ENCODE measurements around the gene PNLIPRP2.

Gene PNLIPRP2

DNA sequence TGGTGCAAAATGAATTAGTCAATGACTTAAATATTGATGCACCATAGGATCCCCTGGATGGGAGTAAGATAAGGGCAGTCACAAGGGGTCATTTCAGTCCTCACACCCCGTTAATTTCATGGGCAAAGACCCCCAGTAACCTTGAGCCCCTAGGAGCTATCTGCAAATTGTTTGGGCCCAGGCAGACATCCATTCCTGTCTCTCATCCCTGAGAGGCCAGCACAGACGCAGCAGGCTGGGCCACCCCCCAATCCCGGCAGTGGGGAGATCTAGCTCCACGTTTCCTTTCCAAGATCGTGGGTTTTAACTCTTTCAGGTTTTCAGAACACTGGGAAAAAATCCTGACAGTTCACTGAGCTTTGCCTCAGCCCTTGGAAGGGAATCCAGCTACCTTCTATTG is 40.1 kb downstream of the PNLIPRP2 start:
- Histone ChIP-seq H3K9me3 (ENCODE audit: insufficient read depth, low read depth, low read length) (no peaks in the 10 kb centered on the region), H3K4me2 (ENCODE audit: low read length) (no peak overlapping the region), H3K4ac (ENCODE audit: low read depth, low read length) (no peak overlapping the region), H3K79me1 (ENCODE audit: low read length) (no peaks in the 10 kb centered on the region), H4K91ac (ENCODE audit: low read depth, low read length) (no peak overlapping the region), H3K4me1 (ENCODE audit: control insufficient read depth in 1 of 2, insufficient read depth in 2 of 2, low read length in 2 of 2) (peaks cover 0 to 2% of the 10 kb centered on the region in 2 experiments), H2BK12ac (ENCODE audit: low read length) (no peak overlapping the region), H4K8ac (ENCODE audit: low read depth, low read length) (no peak overlapping the region), H3K18ac (ENCODE audit: low read length) (no peak overlapping the region), H3K27ac (ENCODE audit: low read depth, low read length) (no peak overlapping the region), H3K27me3 (ENCODE audit: insufficient read depth, low read length) (no peaks in the 10 kb centered on the region), H3K4me3 (ENCODE audit: low read depth, low read length) (no peak overlapping the region), H3K23ac (ENCODE audit: low read length) (no peak overlapping the region), H2AK5ac (ENCODE audit: low read length) (no peak overlapping the region), H3K79me2 (ENCODE audit: control insufficient read depth, insufficient read depth, low read length, poor library complexity) (no peaks in the 10 kb centered on the region), H2AFZ (ENCODE audit: insufficient read depth, low read length, poor library complexity) (no peak overlapping the region), H3K36me3 (ENCODE audit: control insufficient read depth in 1 of 2, insufficient read depth in 2 of 2, low read length in 2 of 2) (peaks cover 18 to 21% of the 10 kb centered on the region in 2 experiments), H3K9ac (ENCODE audit: low read length) (no peak overlapping the region), H3K14ac (ENCODE audit: low read length) (no peak overlapping the region), H4K12ac (ENCODE audit: low read depth, low read length) (no peak overlapping the region), H2BK5ac (ENCODE audit: low read depth, low read length, poor library complexity) (no peak overlapping the region), H2BK120ac (ENCODE audit: insufficient read depth, low read length, poor library complexity) (no peak overlapping the region)
- WGBS (ENCODE audit: extremely low coverage, insufficient coverage, insufficient read length): no CpG with 5 or more reads among the region's 5 CpGs
- no peak for DNase-seq

DNA sequence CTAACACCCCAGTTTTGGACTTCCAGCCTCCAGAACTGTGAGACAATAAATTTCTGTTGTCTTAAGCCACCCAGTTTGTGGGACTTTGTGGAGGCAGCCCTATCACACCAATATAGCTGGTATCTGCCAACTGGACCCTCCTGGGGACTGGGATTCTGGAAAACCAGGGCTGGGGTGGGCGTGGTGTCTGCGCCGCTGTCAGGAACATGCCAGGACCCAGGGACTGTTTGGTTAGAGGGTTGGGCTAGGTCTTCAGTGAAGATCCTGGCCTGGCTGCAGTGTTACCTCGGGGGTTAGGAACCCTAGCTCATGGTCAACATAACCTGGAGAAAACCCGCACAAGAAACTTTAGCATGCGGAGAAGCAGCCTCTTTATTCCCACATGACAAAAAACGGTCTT is 42.6 kb downstream of the PNLIPRP2 start:
- no peak overlapping the region for H4K8ac ChIP-seq (ENCODE audit: low read depth, low read length)
- H2BK5ac ChIP-seq (ENCODE audit: low read depth, low read length, poor library complexity): no peak overlapping the region
- WGBS (ENCODE audit: extremely low coverage, insufficient coverage, insufficient read length): no CpG with 5 or more reads among the region's 7 CpGs

DNA sequence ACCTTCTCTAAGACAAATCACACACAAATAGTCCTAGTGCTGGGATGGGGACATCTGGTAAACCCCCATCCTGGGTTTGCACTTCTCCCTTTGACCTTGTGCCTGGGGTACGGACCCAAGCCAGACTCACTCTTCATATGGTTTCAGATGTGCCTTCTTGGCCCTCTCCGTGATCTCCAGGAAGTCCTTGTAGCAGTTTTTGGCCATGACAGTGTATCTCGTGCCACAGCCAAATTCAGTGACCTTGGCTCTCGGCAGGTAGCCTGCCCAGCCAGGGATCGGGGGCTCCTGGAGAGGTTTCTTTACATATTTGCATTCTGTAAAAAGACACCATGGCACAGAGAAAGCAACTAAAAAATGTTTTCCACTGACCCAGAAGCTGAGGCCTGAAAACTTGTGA is 43.9 kb downstream of the PNLIPRP2 start:
- Histone ChIP-seq H4K12ac (ENCODE audit: low read depth, low read length) (no peak overlapping the region), H3K36me3 (ENCODE audit: control insufficient read depth in 1 of 2, insufficient read depth in 2 of 2, low read length in 2 of 2) (peaks cover 29 to 32% of the 10 kb centered on the region in 2 experiments), H2BK12ac (ENCODE audit: low read length) (no peak overlapping the region), H3K4me1 (ENCODE audit: control insufficient read depth in 1 of 2, insufficient read depth in 2 of 2, low read length in 2 of 2) (peaks cover 4 to 9% of the 10 kb centered on the region in 2 experiments), H3K27me3 (ENCODE audit: insufficient read depth, low read length) (no peaks in the 10 kb centered on the region), H2AFZ (ENCODE audit: insufficient read depth, low read length, poor library complexity) (no peak overlapping the region), H3K4me2 (ENCODE audit: low read length) (no peak overlapping the region), H4K91ac (ENCODE audit: low read depth, low read length) (no peak overlapping the region), H4K8ac (ENCODE audit: low read depth, low read length) (no peak overlapping the region), H2BK120ac (ENCODE audit: insufficient read depth, low read length, poor library complexity) (no peak overlapping the region), H3K27ac (ENCODE audit: low read depth, low read length) (no peak overlapping the region), H3K79me2 (ENCODE audit: control insufficient read depth, insufficient read depth, low read length, poor library complexity) (peaks cover 4% of the 10 kb centered on the region), H3K4ac (ENCODE audit: low read depth, low read length) (no peak overlapping the region), H3K14ac (ENCODE audit: low read length) (no peak overlapping the region), H3K18ac (ENCODE audit: low read length) (no peak overlapping the region), H3K79me1 (ENCODE audit: low read length) (peaks cover under 1% of the 10 kb centered on the region), H3K23ac (ENCODE audit: low read length) (no peak overlapping the region), H3K9me3 (ENCODE audit: insufficient read depth, low read depth, low read length) (no peaks in the 10 kb centered on the region), H3K9ac (ENCODE audit: low read length) (no peak overlapping the region), H2AK5ac (ENCODE audit: low read length) (no peak overlapping the region), H3K4me3 (ENCODE audit: low read depth, low read length) (no peak overlapping the region), H2BK5ac (ENCODE audit: low read depth, low read length, poor library complexity) (no peak overlapping the region)
- WGBS (ENCODE audit: extremely low coverage, insufficient coverage, insufficient read length): no CpG with 5 or more reads among the region's 5 CpGs
- no peak for DNase-seq

More for the DNA sequence above, 42.6 kb downstream of the PNLIPRP2 start:
- no peak overlapping the region for H2BK120ac ChIP-seq (ENCODE audit: insufficient read depth, low read length, poor library complexity)
- H4K12ac ChIP-seq (ENCODE audit: low read depth, low read length): no peak overlapping the region
- no peaks in the 10 kb centered on the region for H3K9me3 ChIP-seq (ENCODE audit: insufficient read depth, low read depth, low read length)
- no peak overlapping the region for H2BK12ac ChIP-seq (ENCODE audit: low read length)
- H3K27ac ChIP-seq (ENCODE audit: low read depth, low read length): no peak overlapping the region
- H3K18ac ChIP-seq (ENCODE audit: low read length): no peak overlapping the region
- H3K79me2 ChIP-seq (ENCODE audit: control insufficient read depth, insufficient read depth, low read length, poor library complexity): no peaks in the 10 kb centered on the region
- no peak overlapping the region for H3K23ac ChIP-seq (ENCODE audit: low read length)
- DNase-seq: no peak
- no peaks in the 10 kb centered on the region for H3K4me1 ChIP-seq (ENCODE audit: control insufficient read depth in 1 of 2, insufficient read depth in 2 of 2, low read length in 2 of 2)
- H3K4me3 ChIP-seq (ENCODE audit: low read depth, low read length): no peak overlapping the region
- no peak overlapping the region for H3K4ac ChIP-seq (ENCODE audit: low read depth, low read length)
- H3K4me2 ChIP-seq (ENCODE audit: low read length): no peak overlapping the region
- no peaks in the 10 kb centered on the region for H3K79me1 ChIP-seq (ENCODE audit: low read length)
- H2AK5ac ChIP-seq (ENCODE audit: low read length): no peak overlapping the region
- H3K9ac ChIP-seq (ENCODE audit: low read length): no peak overlapping the region
- peaks cover 29 to 32% of the 10 kb centered on the region in 2 experiments for H3K36me3 ChIP-seq (ENCODE audit: control insufficient read depth in 1 of 2, insufficient read depth in 2 of 2, low read length in 2 of 2)
- no peak overlapping the region for H4K91ac ChIP-seq (ENCODE audit: low read depth, low read length)
- no peak overlapping the region for H2AFZ ChIP-seq (ENCODE audit: insufficient read depth, low read length, poor library complexity)
- H3K14ac ChIP-seq (ENCODE audit: low read length): no peak overlapping the region
- H3K27me3 ChIP-seq (ENCODE audit: insufficient read depth, low read length): no peaks in the 10 kb centered on the region

DNA sequence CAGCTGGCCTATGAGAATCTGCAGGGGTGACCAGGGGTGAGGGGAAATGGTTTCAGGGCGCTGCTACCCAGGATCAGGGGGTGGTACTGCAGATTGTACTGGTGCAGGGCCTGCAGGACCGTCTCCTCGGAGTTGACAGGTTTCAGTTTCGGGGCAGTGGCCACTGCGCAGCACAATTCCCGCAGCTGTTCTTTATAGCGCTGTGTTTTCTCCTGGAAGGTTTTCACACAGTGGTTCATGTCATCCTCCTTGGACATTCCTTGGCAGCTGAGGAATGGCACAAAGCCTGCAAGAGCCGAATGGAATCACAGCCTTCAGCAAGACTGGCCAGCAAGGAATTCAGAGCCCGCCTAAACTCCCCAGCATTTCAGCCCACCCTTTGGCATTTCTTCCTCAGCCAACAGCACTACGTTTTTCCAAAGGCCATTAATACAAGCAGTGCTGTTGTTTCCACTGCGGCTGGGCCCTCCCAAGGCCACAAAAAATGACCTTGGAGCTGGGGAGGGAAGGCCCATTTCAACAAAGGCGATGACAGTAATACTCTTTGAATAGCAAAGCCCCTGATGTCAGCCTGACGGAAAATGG is 44.9 kb downstream of the PNLIPRP2 start:
- Histone ChIP-seq H3K4me1 (ENCODE audit: control insufficient read depth in 1 of 2, insufficient read depth in 2 of 2, low read length in 2 of 2) (peaks cover 8 to 14% of the 10 kb centered on the region in 2 experiments), H3K27me3 (ENCODE audit: insufficient read depth, low read length) (no peaks in the 10 kb centered on the region), H2AFZ (ENCODE audit: insufficient read depth, low read length, poor library complexity) (no peak overlapping the region), H2BK12ac (ENCODE audit: low read length) (no peak overlapping the region), H3K4me3 (ENCODE audit: low read depth, low read length) (no peak overlapping the region), H2AK5ac (ENCODE audit: low read length) (no peak overlapping the region), H3K36me3 (ENCODE audit: control insufficient read depth in 1 of 2, insufficient read depth in 2 of 2, low read length in 2 of 2) (peaks cover 29 to 32% of the 10 kb centered on the region in 2 experiments), H3K4me2 (ENCODE audit: low read length) (no peak overlapping the region), H2BK5ac (ENCODE audit: low read depth, low read length, poor library complexity) (no peak overlapping the region), H4K91ac (ENCODE audit: low read depth, low read length) (no peak overlapping the region), H4K8ac (ENCODE audit: low read depth, low read length) (no peak overlapping the region), H4K12ac (ENCODE audit: low read depth, low read length) (no peak overlapping the region), H3K4ac (ENCODE audit: low read depth, low read length) (no peak overlapping the region), H3K18ac (ENCODE audit: low read length) (no peak overlapping the region), H3K14ac (ENCODE audit: low read length) (no peak overlapping the region), H3K23ac (ENCODE audit: low read length) (no peak overlapping the region), H3K79me2 (ENCODE audit: control insufficient read depth, insufficient read depth, low read length, poor library complexity) (peaks cover 7% of the 10 kb centered on the region), H3K9ac (ENCODE audit: low read length) (peak overlapping the region; percentile 13), H2BK120ac (ENCODE audit: insufficient read depth, low read length, poor library complexity) (no peak overlapping the region), H3K9me3 (ENCODE audit: insufficient read depth, low read depth, low read length) (no peaks in the 10 kb centered on the region), H3K27ac (ENCODE audit: low read depth, low read length) (no peak overlapping the region), H3K79me1 (ENCODE audit: low read length) (peaks cover 5% of the 10 kb centered on the region)
- no CpG with 5 or more reads among the region's 13 CpGs for WGBS (ENCODE audit: extremely low coverage, insufficient coverage, insufficient read length)
- DNase-seq: peak; percentile 53 to 82
